Amniotic stem cell (primary cell): ENCODE data around the gene APBA2.

ENCODE experiments used
- DNase-seq: peaks from one replicate; lab custom pipeline; 2025; lab: John Stamatoyannopoulos, UW

Gene APBA2

GRCh38 chr15:29122506-29122905, 236.7 kb downstream of the APBA2 start:
- no peak for DNase-seq

- no peak for DNase-seq
Observed at GRCh38 chr15:29123171-29123570, 237.4 kb downstream of the APBA2 start.

GRCh38 chr15:29123991-29124390, 238.2 kb downstream of the APBA2 start:
- no peak for DNase-seq

- no peak for DNase-seq
Observed at GRCh38 chr15:29124581-29125381, 239.0 kb downstream of the APBA2 start.

- no peak for DNase-seq
Observed at GRCh38 chr15:29125382-29126207, 239.8 kb downstream of the APBA2 start.

DNA sequence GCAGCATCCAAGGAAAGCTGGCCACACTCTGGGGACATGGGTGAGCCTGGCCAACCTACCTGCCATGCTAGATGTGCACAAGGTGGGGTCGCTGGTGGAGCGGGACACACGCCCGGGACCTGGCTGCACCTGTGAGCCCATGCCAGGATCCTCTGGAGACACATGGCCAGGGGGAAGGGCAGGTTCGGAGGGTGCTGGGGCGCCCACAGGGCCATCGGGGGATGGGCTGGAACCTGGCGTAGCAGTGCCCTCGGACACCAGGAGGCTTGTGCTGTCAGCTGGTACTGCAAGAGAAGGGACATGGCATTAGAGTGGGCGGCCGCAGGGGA, 240.4 kb downstream of the APBA2 start:
- no peak for DNase-seq

- no peak for DNase-seq
Observed at GRCh38 chr15:29126821-29127461, 241.2 kb downstream of the APBA2 start.

DNA sequence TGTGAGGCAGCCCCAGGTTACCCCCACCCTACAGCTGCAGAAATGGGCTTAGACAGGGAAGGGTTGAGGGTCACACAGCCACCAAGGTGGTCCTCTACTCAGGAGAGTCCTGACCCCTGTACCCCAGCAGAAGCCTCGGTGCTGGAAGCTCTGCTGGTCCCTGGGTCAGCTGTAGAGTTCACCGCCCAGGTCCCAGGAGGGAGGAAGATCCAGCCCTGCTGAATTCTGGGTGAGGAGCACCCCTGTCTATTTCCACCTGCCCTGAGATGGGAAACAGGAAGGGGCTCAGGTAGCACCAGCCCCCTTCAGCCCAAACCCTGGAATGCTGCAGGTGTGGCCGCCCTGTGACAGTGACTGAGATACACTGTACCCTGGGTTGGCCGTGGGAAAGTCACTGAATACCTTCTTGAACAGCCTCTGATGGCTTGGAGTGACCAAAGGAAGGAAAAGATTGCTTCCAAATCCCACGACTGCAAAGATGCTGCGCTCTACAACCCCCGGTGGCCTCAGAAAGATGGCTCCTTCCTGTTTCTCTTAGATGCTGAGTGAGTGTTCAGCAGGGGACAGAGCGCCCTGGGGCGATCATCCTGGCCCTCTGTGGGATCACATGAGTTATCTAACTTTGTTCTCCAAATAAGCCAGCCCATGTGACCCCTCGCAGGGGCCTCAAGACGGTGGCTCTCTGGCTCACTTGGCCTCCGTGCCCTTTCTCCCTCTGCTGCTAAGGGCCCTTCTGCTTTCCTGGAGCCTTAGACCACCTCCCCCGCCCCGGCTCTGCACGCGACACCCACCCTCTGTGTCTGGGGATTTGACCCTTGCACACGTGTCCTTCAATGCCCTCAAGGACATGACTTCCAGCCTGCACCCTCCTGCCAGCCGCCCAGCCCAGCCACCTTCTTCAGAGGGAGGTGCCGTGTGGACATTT, 242.0 kb downstream of the APBA2 start:
- DNase-seq = no peak

DNA sequence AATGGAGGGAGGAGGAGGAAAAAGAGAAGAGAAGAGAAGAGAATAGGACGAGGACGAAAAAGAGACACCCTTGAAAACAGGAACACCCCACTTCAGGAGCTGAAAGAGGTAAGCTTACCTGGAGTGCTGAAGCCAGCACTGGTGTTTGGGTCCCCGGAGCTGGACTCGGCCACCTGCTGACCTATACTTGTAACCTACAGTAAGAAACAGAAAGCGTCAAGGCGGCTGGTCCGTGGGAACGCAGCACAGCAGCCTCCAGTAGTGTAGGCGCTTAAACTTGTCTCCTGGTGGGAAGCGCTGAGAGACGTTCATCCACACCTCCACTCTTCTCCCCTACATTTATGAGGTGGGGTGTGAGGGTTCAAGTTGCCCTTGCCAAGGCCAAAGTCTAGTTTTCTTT, 242.9 kb downstream of the APBA2 start:
- DNase-seq = no peak

GRCh38 chr15:29129221-29129620, 243.4 kb downstream of the APBA2 start:
- DNase-seq = no peak

DNA sequence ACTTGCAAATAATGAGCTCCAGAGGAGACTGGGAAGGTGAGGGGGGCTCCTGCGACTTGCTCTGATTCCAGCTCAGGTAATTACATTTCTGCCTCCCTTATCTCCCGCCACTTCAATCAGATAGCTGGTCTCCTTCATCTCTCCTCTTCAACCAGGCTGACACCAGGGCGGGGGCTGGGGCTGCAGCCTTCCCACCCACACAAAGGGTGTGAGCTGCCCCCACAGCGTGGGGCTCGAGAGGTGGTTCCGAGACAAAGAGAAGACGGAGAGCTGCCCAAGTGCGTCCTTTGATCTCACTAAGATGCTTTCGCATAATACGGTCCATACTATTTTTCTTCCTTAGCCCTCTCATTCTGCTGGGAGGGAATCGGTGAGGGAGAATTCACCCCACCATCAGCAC, 244.2 kb downstream of the APBA2 start:
- DNase-seq = no peak

GRCh38 chr15:29130476-29130875, 244.7 kb downstream of the APBA2 start:
- DNase-seq = no peak

GRCh38 chr15:29130951-29131839, 245.4 kb downstream of the APBA2 start:
- DNase-seq = no peak

DNA sequence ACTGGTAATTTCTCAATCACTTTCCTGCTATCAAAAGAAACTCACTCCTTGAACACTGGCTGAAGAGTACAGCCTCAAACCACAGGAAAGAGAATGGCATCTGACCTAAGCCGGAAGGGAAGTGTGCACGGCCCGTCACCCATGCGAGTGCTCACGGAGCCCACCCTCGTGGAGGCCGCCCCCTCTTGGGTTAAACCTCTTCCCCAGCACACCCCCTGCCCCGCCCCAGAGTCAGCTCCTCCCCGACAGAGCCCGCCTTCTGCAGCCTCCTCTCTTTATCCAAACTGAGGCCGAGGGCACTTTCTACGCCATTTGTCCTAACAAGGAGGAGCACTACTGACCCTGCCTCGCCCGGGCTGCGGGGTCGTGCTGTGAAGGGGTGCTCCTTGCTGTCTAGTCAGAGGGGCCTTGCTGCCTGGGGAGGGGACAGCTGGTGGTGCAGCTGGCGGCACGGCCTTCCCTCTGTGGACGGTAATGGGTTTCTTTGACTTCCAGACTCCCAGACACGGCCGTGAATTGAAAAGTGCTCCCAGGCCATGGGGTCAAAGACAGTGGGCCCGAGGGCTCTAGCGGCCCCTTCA, 246.2 kb downstream of the APBA2 start:
- DNase-seq = no peak

DNA sequence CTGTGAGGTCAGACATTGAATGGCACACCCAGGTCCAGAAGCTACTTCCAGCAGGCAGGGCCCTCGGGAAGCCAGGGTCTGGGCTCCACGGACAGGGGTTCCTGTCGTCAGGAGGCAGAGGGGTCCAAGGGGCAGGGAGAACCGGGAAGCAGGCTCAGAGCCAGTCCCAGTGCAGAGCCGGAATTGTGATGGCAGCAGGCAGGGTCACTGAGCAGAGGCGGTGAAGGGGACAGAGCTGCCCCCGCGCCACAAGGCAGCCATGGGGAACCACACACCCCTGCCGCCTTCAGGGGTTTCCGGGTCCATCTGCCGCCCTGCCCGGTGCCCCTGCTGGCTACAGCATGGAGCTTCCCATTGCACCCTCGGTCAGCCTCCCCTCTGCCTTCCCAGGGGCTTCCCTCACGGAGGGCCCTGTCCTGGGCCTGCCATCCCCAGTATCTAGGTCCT, 247.0 kb downstream of the APBA2 start:
- no peak for DNase-seq

GRCh38 chr15:29133321-29133720, 247.5 kb downstream of the APBA2 start:
- no peak for DNase-seq

- no peak for DNase-seq
Observed at GRCh38 chr15:29133791-29134190, 248.0 kb downstream of the APBA2 start.

GRCh38 chr15:29134239-29134638, 248.5 kb downstream of the APBA2 start:
- DNase-seq = no peak

DNA sequence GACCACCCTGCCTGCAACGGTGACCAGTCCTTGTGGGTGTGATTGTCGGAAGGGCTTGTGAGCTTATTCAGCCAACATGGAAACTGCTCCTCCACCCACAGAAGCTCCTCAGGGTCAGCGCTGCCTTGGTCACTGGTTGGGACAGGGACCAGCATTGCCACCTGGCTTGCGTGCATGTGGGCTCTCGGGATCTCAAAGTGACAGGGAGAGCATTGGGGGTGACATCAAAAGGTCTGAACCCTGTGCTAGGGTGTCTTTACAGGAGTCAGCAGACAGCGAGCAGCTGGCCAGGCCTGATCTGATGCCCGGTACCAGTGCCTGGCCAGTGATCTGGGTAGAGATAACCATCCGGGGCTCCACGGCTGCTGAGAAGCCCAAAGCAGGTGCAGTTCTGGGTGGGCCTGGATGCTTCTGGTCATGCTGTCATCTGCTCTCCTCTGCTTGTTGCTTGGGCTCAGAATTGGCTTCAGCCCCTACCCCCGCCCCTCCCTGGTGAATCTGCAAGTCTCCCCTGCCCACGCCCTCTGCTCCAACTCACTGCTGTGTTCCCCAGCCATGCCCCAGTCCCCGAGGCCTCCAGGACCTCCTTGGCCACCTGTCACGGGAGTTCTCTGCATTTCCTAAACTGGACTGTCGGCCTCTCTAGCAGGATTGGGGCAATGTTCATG, 249.0 kb downstream of the APBA2 start:
- no peak for DNase-seq

DNA sequence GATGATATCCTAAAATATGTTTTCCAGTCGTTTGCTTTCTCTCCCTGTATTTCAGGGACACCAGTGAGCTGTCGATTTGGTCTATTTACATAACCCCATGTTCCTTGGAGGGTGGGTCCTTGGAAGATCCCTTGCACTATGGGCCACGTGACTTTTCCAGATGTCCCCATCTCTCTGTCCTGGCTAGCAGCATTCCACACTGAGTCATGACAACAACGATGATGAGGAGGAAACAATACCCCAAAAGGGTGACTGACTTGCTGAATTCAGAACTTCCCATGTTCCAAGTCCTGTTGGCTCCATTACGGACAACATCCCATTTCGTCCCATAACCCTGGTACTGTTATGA, 249.5 kb downstream of the APBA2 start:
- DNase-seq = no peak
